Body of pancreas (tissue), 4 donors: ENCODE data around the gene HOXA1.

Source experiments
- CTCF ChIP-seq, 7 experiments: fragments of 450-650 bp in 4 of 7; fragments of 200-600 bp in 3 of 7; sonication (generic) in 3 of 7; IDR thresholded peaks; one replicate each; pipeline ENCODE4 v1.5.1; 2016 to 2019; ENCODE audit warnings: antibody characterized with exemption in 7 of 7
- POLR2A ChIP-seq, 3 donors: fragments of 450-650 bp; IDR thresholded peaks; one replicate each; pipeline ENCODE4 v1.6.1; 2016; ENCODE audit warnings: antibody characterized with exemption in 3 of 3, mild to moderate bottlenecking in 2 of 3

GRCh38 chr7:27073076-27073475, 22.7 kb downstream of the HOXA1 start:
- no peak for TF ChIP-seq CTCF (IDR thresholded peaks at IDR 0.05)
- TF ChIP-seq POLR2A (IDR thresholded peaks at IDR 0.05): no peak
